H1 (cell line): ENCODE results near the gene AFAP1L2. TPM values are rescaled to one million over a fixed set of nuclear protein-coding genes. Genes with fewer than 3 reads are reported as not detected.

Experiments
- ATF2 ChIP-seq: IDR thresholded peaks from 2 replicates; pipeline ENCODE4 v1.6.1; 2012; ENCODE audit warnings: low read length, inconsistent platforms
- CHD2 ChIP-seq: IDR thresholded peaks from 2 replicates; pipeline ENCODE4 v1.6.1; 2012; ENCODE audit warnings: low read length, improper control_type of control experiment
- KDM1A ChIP-seq: fragments of 200-600, 300-600 bp; sonication (generic); IDR thresholded peaks from 2 replicates; pipeline ENCODE4 v1.7.1; 2016; ENCODE audit warnings: mild to moderate bottlenecking, low read length, borderline replicate concordance
- KDM4A ChIP-seq: IDR thresholded peaks from one replicate; pipeline ENCODE4 v1.7.1; 2012; ENCODE audit warnings: low read depth, mild to moderate bottlenecking, moderate library complexity, low read length, inconsistent platforms; ENCODE audit not compliant: severe bottlenecking
- POU5F1 ChIP-seq: IDR thresholded peaks from 2 replicates; pipeline ENCODE4 v1.6.1; 2011; ENCODE audit warnings: low read depth, mild to moderate bottlenecking, low read length, moderate library complexity
- SIX5 ChIP-seq: IDR thresholded peaks from 2 replicates; pipeline ENCODE4 v1.6.1; 2011; ENCODE audit warnings: mild to moderate bottlenecking, low read depth, low read length
- SUZ12 ChIP-seq: fragments of 200-600 bp; sonication (generic); IDR thresholded peaks from 2 replicates; pipeline ENCODE4 v1.6.1; 2012; ENCODE audit warnings: mild to moderate bottlenecking, inconsistent platforms, low read length, moderate library complexity, mixed read lengths
- USF2 ChIP-seq: IDR thresholded peaks from 2 replicates; pipeline ENCODE4 v1.6.1; 2011; ENCODE audit warnings: low read length, improper control_type of control experiment
- polyA plus RNA-seq, 7 experiments: library from polyadenylated mRNA; depleted of rRNA in 3 of 7; stranded (reverse) in 5 of 7; unstranded in 2 of 7; fragments of >200 nt in 5 of 7; fragments of 200-250 nt in 2 of 7; gene quantifications; 1 replicate in 5 of 7; 2 replicates in 1 of 7; 4 replicates in 1 of 7; pipeline versions ENCODE4 v1.2.1 to v1.2.3, GENCODE V29; 2011 to 2013; ENCODE audit warnings: missing spikeins in 2 of 7, mixed read lengths in 2 of 7
- total RNA-seq: library from RNA; stranded (reverse); fragmentation: NEBNext Ultra II Directional; extraction: Animal tissue kit (Norgen Biotek cat#: 25700); gene quantifications from 2 replicates; pipeline ENCODE4 v1.2.1, GENCODE V29; 2021
- TF ChIP-seq, protein P1 (sequence below): fragments of 300-600 bp; sonication (generic); IDR thresholded peaks from 2 replicates; pipeline ENCODE4 v1.7.1; 2012; ENCODE audit warnings: low read length, moderate library complexity, mild to moderate bottlenecking, inconsistent platforms; ENCODE audit not compliant: insufficient replicate concordance

The AFAP1L2 gene
- total and polyA plus RNA-seq, 2 of the 8 experiments (the other 6 are each of a cell fraction or from before 2014, with no cell fraction given), result 3.9 to 6.4 TPM

DNA sequence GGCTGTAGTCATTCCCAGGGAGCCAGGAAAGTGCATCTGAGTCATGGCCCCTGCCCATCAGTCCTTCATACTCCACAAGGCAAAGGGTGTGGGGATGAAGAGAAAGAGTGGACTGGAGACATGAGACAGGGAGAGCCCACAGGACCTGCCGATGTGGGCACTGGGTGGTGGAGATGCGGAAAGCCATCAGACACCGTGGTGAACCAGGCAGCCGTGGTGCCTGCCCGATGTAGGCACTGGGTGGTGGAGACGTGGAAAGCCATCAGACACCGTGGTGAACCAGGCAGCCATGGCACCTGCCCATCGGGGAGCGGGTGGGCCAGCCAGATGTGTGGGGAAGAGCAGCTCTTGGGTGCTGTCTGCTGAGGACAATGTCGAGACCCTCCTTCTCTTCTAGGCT lies 58.6 kb downstream of the AFAP1L2 start (continued):
- TF ChIP-seq, protein P1, sequence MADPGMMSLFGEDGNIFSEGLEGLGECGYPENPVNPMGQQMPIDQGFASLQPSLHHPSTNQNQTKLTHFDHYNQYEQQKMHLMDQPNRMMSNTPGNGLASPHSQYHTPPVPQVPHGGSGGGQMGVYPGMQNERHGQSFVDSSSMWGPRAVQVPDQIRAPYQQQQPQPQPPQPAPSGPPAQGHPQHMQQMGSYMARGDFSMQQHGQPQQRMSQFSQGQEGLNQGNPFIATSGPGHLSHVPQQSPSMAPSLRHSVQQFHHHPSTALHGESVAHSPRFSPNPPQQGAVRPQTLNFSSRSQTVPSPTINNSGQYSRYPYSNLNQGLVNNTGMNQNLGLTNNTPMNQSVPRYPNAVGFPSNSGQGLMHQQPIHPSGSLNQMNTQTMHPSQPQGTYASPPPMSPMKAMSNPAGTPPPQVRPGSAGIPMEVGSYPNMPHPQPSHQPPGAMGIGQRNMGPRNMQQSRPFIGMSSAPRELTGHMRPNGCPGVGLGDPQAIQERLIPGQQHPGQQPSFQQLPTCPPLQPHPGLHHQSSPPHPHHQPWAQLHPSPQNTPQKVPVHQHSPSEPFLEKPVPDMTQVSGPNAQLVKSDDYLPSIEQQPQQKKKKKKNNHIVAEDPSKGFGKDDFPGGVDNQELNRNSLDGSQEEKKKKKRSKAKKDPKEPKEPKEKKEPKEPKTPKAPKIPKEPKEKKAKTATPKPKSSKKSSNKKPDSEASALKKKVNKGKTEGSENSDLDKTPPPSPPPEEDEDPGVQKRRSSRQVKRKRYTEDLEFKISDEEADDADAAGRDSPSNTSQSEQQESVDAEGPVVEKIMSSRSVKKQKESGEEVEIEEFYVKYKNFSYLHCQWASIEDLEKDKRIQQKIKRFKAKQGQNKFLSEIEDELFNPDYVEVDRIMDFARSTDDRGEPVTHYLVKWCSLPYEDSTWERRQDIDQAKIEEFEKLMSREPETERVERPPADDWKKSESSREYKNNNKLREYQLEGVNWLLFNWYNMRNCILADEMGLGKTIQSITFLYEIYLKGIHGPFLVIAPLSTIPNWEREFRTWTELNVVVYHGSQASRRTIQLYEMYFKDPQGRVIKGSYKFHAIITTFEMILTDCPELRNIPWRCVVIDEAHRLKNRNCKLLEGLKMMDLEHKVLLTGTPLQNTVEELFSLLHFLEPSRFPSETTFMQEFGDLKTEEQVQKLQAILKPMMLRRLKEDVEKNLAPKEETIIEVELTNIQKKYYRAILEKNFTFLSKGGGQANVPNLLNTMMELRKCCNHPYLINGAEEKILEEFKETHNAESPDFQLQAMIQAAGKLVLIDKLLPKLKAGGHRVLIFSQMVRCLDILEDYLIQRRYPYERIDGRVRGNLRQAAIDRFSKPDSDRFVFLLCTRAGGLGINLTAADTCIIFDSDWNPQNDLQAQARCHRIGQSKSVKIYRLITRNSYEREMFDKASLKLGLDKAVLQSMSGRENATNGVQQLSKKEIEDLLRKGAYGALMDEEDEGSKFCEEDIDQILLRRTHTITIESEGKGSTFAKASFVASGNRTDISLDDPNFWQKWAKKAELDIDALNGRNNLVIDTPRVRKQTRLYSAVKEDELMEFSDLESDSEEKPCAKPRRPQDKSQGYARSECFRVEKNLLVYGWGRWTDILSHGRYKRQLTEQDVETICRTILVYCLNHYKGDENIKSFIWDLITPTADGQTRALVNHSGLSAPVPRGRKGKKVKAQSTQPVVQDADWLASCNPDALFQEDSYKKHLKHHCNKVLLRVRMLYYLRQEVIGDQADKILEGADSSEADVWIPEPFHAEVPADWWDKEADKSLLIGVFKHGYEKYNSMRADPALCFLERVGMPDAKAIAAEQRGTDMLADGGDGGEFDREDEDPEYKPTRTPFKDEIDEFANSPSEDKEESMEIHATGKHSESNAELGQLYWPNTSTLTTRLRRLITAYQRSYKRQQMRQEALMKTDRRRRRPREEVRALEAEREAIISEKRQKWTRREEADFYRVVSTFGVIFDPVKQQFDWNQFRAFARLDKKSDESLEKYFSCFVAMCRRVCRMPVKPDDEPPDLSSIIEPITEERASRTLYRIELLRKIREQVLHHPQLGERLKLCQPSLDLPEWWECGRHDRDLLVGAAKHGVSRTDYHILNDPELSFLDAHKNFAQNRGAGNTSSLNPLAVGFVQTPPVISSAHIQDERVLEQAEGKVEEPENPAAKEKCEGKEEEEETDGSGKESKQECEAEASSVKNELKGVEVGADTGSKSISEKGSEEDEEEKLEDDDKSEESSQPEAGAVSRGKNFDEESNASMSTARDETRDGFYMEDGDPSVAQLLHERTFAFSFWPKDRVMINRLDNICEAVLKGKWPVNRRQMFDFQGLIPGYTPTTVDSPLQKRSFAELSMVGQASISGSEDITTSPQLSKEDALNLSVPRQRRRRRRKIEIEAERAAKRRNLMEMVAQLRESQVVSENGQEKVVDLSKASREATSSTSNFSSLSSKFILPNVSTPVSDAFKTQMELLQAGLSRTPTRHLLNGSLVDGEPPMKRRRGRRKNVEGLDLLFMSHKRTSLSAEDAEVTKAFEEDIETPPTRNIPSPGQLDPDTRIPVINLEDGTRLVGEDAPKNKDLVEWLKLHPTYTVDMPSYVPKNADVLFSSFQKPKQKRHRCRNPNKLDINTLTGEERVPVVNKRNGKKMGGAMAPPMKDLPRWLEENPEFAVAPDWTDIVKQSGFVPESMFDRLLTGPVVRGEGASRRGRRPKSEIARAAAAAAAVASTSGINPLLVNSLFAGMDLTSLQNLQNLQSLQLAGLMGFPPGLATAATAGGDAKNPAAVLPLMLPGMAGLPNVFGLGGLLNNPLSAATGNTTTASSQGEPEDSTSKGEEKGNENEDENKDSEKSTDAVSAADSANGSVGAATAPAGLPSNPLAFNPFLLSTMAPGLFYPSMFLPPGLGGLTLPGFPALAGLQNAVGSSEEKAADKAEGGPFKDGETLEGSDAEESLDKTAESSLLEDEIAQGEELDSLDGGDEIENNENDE, result no peak
- TF ChIP-seq KDM4A, result no peak
- no peak for TF ChIP-seq CHD2
- no peak for TF ChIP-seq KDM1A
- no peak for TF ChIP-seq POU5F1
- no peak for TF ChIP-seq USF2
- no peak for TF ChIP-seq SUZ12
- TF ChIP-seq SIX5, result no peak
- TF ChIP-seq ATF2, result no peak
